SHP77 treated with DMSO at 0.1 percent for 48 hours (cell line): ENCODE data around the gene SPOCK1.
"Not testable (repeated sequence)": the region's sequence is repeated elsewhere in the genome, so short reads cannot be mapped to it uniquely, and the experiment has no call there.

ENCODE experiments used
- DNase-seq: peaks from one replicate; lab custom pipeline; 2025; lab: John Stamatoyannopoulos, UW

The SPOCK1 gene

GRCh38 chr5:137019229-137019628 is 479.9 kb downstream of the SPOCK1 start:
- no peak for DNase-seq

- no peak for DNase-seq
Observed at GRCh38 chr5:137016783-137017324, 482.3 kb downstream of the SPOCK1 start.

GRCh38 chr5:137015540-137016116 is 483.5 kb downstream of the SPOCK1 start:
- DNase-seq = no peak

- DNase-seq = no peak
Observed at GRCh38 chr5:137014731-137015130, 484.4 kb downstream of the SPOCK1 start.

GRCh38 chr5:137010226-137010625 is 488.9 kb downstream of the SPOCK1 start:
- no peak for DNase-seq

GRCh38 chr5:137004279-137004678 is 494.8 kb downstream of the SPOCK1 start:
- no peak for DNase-seq

GRCh38 chr5:137001026-137001569 is 498.0 kb downstream of the SPOCK1 start:
- DNase-seq = no peak

- DNase-seq = no peak
Observed at GRCh38 chr5:136999787-137000186, 499.3 kb downstream of the SPOCK1 start.

GRCh38 chr5:136998854-136999357 is 500.2 kb downstream of the SPOCK1 start:
- DNase-seq = no peak

- no peak for DNase-seq
Observed at GRCh38 chr5:136994154-136994553, 505.0 kb downstream of the SPOCK1 start.

GRCh38 chr5:136992796-136993489 is 506.2 kb downstream of the SPOCK1 start:
- no peak for DNase-seq

GRCh38 chr5:136985785-136986475 is 513.2 kb downstream of the SPOCK1 start:
- no peak for DNase-seq

- no peak for DNase-seq
Observed at GRCh38 chr5:136984772-136985446, 514.2 kb downstream of the SPOCK1 start.

- DNase-seq = no peak
Observed at GRCh38 chr5:136981936-136982335, 517.2 kb downstream of the SPOCK1 start.

GRCh38 chr5:136979131-136979530 is 520.0 kb downstream of the SPOCK1 start:
- no peak for DNase-seq

- no peak for DNase-seq
Observed at GRCh38 chr5:136963504-136963903, 535.6 kb downstream of the SPOCK1 start.

GRCh38 chr5:136957428-136957827 is 541.7 kb downstream of the SPOCK1 start:
- DNase-seq = no peak

GRCh38 chr5:136954142-136954541 is 545.0 kb downstream of the SPOCK1 start:
- DNase-seq = not testable (repeated sequence)

- not testable (repeated sequence) for DNase-seq
Observed at GRCh38 chr5:136953346-136954069, 545.6 kb downstream of the SPOCK1 start.

GRCh38 chr5:136927571-136927970 is 571.6 kb downstream of the SPOCK1 start:
- no peak for DNase-seq

GRCh38 chr5:136926073-136926472 is 573.1 kb downstream of the SPOCK1 start:
- no peak for DNase-seq
